Subcutaneous adipose tissue (tissue), 4 donors: Measurements from ENCODE around the gene SRRM4. TPM values are rescaled to one million over a fixed set of nuclear protein-coding genes. Genes with fewer than 3 reads are reported as not detected.

Source experiments
- CTCF ChIP-seq: fragments of 450-650 bp; IDR thresholded peaks from one replicate; pipeline ENCODE4 v1.5.1; 2016; ENCODE audit warnings: low read depth, mild to moderate bottlenecking, control low read depth, antibody characterized with exemption, moderate library complexity
- total RNA-seq, 4 donors: library from RNA; depleted of rRNA; stranded (reverse); fragments of >200 nt; gene quantifications; one replicate each; pipeline ENCODE4 v1.1.0, GENCODE V29; 2016

SRRM4 gene
- total RNA-seq, 4 donors from 2014 or later, result not detected

DNA sequence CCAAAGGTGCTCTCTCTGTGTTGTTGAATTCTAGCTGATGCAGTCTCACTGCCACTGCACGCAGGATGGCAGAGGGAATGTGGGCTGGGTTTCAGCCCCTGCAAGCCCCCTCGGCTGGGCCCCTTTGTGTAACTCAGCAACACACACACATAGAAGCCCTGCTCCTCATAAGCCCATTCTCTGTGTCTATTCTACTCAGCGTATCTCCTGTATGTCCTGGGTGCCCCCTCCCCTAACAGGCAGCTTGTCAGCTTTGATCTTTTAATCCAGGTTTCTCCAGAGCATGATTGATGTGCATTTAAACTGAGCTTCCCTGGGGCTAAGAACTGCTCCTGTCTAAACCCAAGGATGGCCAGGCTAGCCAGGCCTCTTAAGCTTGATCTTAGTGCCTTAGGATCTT lies 43.0 kb downstream of the SRRM4 start:
- no peak for TF ChIP-seq CTCF

GRCh38 chr12:119025786-119026185 lies 44.4 kb downstream of the SRRM4 start:
- no peak for TF ChIP-seq CTCF

- no peak for TF ChIP-seq CTCF
Observed at GRCh38 chr12:119036878-119037825, 55.8 kb downstream of the SRRM4 start.

- TF ChIP-seq CTCF, result no peak
Observed at GRCh38 chr12:119044094-119044493, 62.8 kb downstream of the SRRM4 start.

DNA sequence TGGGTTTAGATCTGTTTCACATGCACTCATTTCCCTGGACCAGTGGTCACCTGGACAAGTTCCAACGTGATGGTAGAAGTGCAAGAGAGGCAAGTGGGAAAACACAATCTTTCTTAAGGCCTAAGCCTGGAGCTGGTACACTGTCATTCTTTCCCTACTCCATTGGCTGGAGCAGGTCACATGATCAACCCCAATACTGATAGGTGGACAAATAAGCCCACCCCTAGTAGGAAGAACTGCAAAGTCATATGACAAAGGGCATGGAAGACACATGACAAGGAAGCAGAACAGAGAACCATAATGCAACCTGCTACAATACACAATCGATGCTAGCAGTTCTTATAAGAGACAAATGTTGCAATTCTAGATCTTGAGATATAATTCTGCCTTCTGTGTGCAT lies 66.3 kb downstream of the SRRM4 start:
- TF ChIP-seq CTCF, result no peak

DNA sequence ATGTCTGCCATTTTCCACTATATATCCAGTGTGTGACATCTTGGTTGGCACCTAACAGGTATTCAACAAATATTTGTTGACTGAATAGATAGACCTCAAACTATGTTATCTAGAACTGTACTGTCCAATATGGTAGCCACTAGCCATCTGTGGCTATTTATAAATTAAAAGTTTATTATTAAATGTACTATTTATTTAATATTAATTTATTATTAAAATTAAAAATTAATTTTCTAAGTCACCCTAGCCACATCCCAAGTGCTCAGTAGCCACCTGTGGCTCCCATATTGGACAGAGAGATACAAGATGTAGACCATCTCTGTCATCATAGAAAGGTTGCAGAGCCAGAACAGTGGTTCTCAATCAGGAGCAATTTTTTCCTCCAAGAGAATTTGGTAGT lies 69.3 kb downstream of the SRRM4 start:
- no peak for TF ChIP-seq CTCF

- no peak for TF ChIP-seq CTCF
Observed at GRCh38 chr12:119051474-119051873, 70.1 kb downstream of the SRRM4 start.
